AG08396 (cell line): Measurements from ENCODE around the gene PKDCC.

Experiments
- DNase-seq: peaks from one replicate; pipeline ENCODE4 v3.0.0; 2012; ENCODE audit warnings: low spot score, mixed read lengths

PKDCC gene

DNA sequence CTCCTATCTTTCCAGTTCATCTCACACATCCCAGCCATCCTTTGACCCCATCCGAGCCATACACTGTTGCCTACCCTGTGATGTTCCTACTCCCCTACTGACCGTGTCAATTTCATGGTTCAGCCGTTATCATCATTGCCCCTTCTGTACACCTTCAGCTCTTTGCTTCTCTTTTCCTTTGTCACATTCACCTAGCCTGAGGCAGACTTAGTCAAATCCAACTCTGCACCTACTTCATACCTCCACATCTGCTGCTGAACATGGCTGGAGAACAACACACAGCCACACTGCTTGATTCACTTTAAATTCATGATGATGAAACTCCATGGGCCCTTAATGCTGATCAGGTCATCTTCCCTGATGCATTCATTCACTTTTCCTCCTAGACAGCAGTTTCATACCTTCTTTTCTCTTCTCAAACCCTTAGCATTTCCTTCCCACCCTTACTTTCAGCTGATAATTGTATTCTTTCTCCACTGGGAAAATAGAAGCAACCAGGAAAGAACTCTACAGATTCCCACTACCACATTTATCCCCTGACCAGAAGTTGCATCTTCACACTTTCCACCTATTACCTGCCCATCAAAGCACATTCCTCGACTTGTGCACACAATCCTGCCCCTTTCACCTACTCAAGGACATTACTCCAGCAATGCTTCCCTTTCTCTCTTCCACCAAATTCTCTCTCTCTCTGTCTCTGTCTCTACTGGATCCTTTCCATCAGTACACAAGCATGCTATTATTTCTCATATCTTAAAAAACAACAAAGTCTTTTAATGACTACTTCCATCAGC, 59.6 kb downstream of the PKDCC start:
- no peak for DNase-seq
